HEK293 (cell line): Measurements from ENCODE around the gene CLDN6.

Experiments used
- CTCF ChIA-PET: fragments of 350-600 bp; formaldehyde crosslinking; extraction: SDS; loops from one replicate; lab custom pipeline; 2021; ENCODE audit warnings: antibody characterized with exemption; lab: Yijun Ruan, JAX
- POLR2A ChIA-PET: fragments of 300-600 bp; formaldehyde crosslinking; extraction: SDS; loops from one replicate; lab custom pipeline; 2020; ENCODE audit warnings: antibody characterized with exemption, inconsistent platforms; lab: Yijun Ruan, JAX
- H3K27ac ChIP-seq: fragments of 200-500 bp; sonication (Bioruptor generic); 2 replicates; pipeline ENCODE4 v1.5.1; 2014; ENCODE audit warnings: low read depth, low read length, control low read depth, inconsistent platforms; ENCODE audit errors: extremely low read depth
- H3K36me3 ChIP-seq, 2 experiments: fragments of 200-500 bp in 1 of 2; sonication (Bioruptor generic) in 1 of 2; 1 replicate in 1 of 2; 2 replicates in 1 of 2; pipeline ENCODE4 v1.5.1; 2014 to 2017; ENCODE audit warnings: inconsistent platforms in 2 of 2, low read length in 2 of 2; ENCODE audit not compliant: control insufficient read depth in 2 of 2, insufficient read depth in 1 of 2
- H3K4me1 ChIP-seq: fragments of 200-500 bp; sonication (Bioruptor generic); 2 replicates; pipeline ENCODE4 v1.5.1; 2014; ENCODE audit warnings: mild to moderate bottlenecking, low read length, inconsistent platforms; ENCODE audit not compliant: control insufficient read depth, insufficient read depth
- H3K4me3 ChIP-seq: 2 replicates; pipeline ENCODE4 v1.5.1; 2011; ENCODE audit warnings: low read depth, mild to moderate bottlenecking, control low read depth, low read length, moderate library complexity
- H3K9me3 ChIP-seq: fragments of 200-500 bp; sonication (Bioruptor generic); 2 replicates; pipeline ENCODE4 v1.5.1; 2014; ENCODE audit warnings: low read depth, low read length, inconsistent platforms; ENCODE audit not compliant: control insufficient read depth, insufficient read depth
- ELK4 ChIP-seq: IDR thresholded peaks from 2 replicates; pipeline ENCODE4 v1.6.1; 2011; ENCODE audit warnings: mild to moderate bottlenecking, low read depth, low read length, borderline replicate concordance
- FEZF1 ChIP-seq: fragments of 450-650 bp; formaldehyde crosslinking; IDR thresholded peaks from 2 replicates; pipeline ENCODE4 v1.5.1; 2016; ENCODE audit warnings: missing biosample characterization, missing genetic modification characterization
- HOXC10 ChIP-seq: sonication (generic); formaldehyde crosslinking; IDR thresholded peaks from 2 replicates; pipeline ENCODE4 v1.8.1; 2023; ENCODE audit warnings: mild to moderate bottlenecking, missing genetic modification reagents
- MYNN ChIP-seq: fragments of 450-650 bp; formaldehyde crosslinking; IDR thresholded peaks from 2 replicates; pipeline ENCODE4 v1.5.1; 2016; ENCODE audit warnings: missing biosample characterization, missing genetic modification characterization, borderline replicate concordance
- OSR2 ChIP-seq: fragments of 450-650 bp; formaldehyde crosslinking; IDR thresholded peaks from 2 replicates; pipeline ENCODE4 v1.5.1; 2016; ENCODE audit warnings: missing biosample characterization, missing genetic modification characterization
- ZBTB49 ChIP-seq: fragments of 450-650 bp; formaldehyde crosslinking; IDR thresholded peaks from 2 replicates; pipeline ENCODE4 v1.5.1; 2016; ENCODE audit warnings: missing biosample characterization, missing genetic modification characterization, low read depth
- ZFP3 ChIP-seq: fragments of 450-650 bp; formaldehyde crosslinking; IDR thresholded peaks from 2 replicates; pipeline ENCODE4 v1.5.1; 2016; ENCODE audit warnings: low read depth, missing biosample characterization, missing genetic modification characterization
- ZIC2 ChIP-seq: fragments of 450-650 bp; formaldehyde crosslinking; IDR thresholded peaks from 2 replicates; pipeline ENCODE4 v1.5.1; 2016; ENCODE audit warnings: missing biosample characterization, missing genetic modification characterization
- ZNF155 ChIP-seq: fragments of 450-650 bp; formaldehyde crosslinking; IDR thresholded peaks from 2 replicates; pipeline ENCODE4 v1.5.1; 2016; ENCODE audit warnings: missing biosample characterization, missing genetic modification characterization
- ZNF274 ChIP-seq, 2 experiments: fragments of 200-500 bp in 1 of 2; fragments of 450-650 bp in 1 of 2; sonication (Bioruptor generic) in 1 of 2; formaldehyde crosslinking in 1 of 2; IDR thresholded peaks; 2 replicates each; pipeline versions ENCODE4 v1.5.1 to v1.6.1; 2014 to 2016; ENCODE audit warnings: borderline replicate concordance in 1 of 2, inconsistent platforms in 1 of 2, low read length in 1 of 2, missing biosample characterization in 1 of 2, missing genetic modification characterization in 1 of 2
- ZNF324 ChIP-seq: fragments of 450-650 bp; formaldehyde crosslinking; IDR thresholded peaks from 2 replicates; pipeline ENCODE4 v1.5.1; 2016; ENCODE audit warnings: missing biosample characterization, missing genetic modification characterization
- ZNF513 ChIP-seq: fragments of 450-650 bp; IDR thresholded peaks from 2 replicates; pipeline ENCODE4 v1.5.1; 2018; ENCODE audit warnings: missing biosample characterization, missing genetic modification characterization
- ZNF621 ChIP-seq: fragments of 450-650 bp; formaldehyde crosslinking; IDR thresholded peaks from 2 replicates; pipeline ENCODE4 v1.5.1; 2017; ENCODE audit warnings: missing biosample characterization, missing genetic modification characterization
- ZNF629 ChIP-seq: fragments of 450-650 bp; formaldehyde crosslinking; IDR thresholded peaks from 2 replicates; pipeline ENCODE4 v1.5.1; 2017; ENCODE audit warnings: missing biosample characterization, missing genetic modification characterization
- ZNF654 ChIP-seq: fragments of 450-650 bp; formaldehyde crosslinking; IDR thresholded peaks from 2 replicates; pipeline ENCODE4 v1.5.1; 2016; ENCODE audit warnings: low read depth, missing biosample characterization, missing genetic modification characterization
- ZNF776 ChIP-seq: fragments of 450-650 bp; formaldehyde crosslinking; IDR thresholded peaks from 2 replicates; pipeline ENCODE4 v1.5.0; 2017; ENCODE audit warnings: missing biosample characterization, missing genetic modification characterization, borderline replicate concordance
- ZNF777 ChIP-seq: fragments of 450-650 bp; formaldehyde crosslinking; IDR thresholded peaks from 2 replicates; pipeline ENCODE4 v1.5.1; 2017; ENCODE audit warnings: missing biosample characterization, missing genetic modification characterization, borderline replicate concordance
- ZNF792 ChIP-seq: fragments of 450-650 bp; formaldehyde crosslinking; IDR thresholded peaks from 2 replicates; pipeline ENCODE4 v1.5.1; 2016; ENCODE audit warnings: missing biosample characterization, missing genetic modification characterization
- ZSCAN30 ChIP-seq: fragments of 450-650 bp; IDR thresholded peaks from 2 replicates; pipeline ENCODE4 v1.5.1; 2018; ENCODE audit warnings: missing biosample characterization, mild to moderate bottlenecking, missing genetic modification characterization, moderate library complexity
- TF ChIP-seq, protein P1 (sequence below): fragments of 450-650 bp; formaldehyde crosslinking; IDR thresholded peaks from 2 replicates; pipeline ENCODE4 v1.5.1; 2016; ENCODE audit warnings: missing biosample characterization, missing genetic modification characterization, borderline replicate concordance
- TF ChIP-seq, protein P2 (sequence below): fragments of 450-650 bp; formaldehyde crosslinking; IDR thresholded peaks from 2 replicates; pipeline ENCODE4 v1.5.1; 2016; ENCODE audit warnings: missing biosample characterization, missing genetic modification characterization
- TF ChIP-seq, protein P3 (sequence below): fragments of 450-650 bp; IDR thresholded peaks from 2 replicates; pipeline ENCODE4 v1.5.1; 2018; ENCODE audit warnings: missing biosample characterization, mild to moderate bottlenecking, missing genetic modification characterization

CLDN6 gene

DNA sequence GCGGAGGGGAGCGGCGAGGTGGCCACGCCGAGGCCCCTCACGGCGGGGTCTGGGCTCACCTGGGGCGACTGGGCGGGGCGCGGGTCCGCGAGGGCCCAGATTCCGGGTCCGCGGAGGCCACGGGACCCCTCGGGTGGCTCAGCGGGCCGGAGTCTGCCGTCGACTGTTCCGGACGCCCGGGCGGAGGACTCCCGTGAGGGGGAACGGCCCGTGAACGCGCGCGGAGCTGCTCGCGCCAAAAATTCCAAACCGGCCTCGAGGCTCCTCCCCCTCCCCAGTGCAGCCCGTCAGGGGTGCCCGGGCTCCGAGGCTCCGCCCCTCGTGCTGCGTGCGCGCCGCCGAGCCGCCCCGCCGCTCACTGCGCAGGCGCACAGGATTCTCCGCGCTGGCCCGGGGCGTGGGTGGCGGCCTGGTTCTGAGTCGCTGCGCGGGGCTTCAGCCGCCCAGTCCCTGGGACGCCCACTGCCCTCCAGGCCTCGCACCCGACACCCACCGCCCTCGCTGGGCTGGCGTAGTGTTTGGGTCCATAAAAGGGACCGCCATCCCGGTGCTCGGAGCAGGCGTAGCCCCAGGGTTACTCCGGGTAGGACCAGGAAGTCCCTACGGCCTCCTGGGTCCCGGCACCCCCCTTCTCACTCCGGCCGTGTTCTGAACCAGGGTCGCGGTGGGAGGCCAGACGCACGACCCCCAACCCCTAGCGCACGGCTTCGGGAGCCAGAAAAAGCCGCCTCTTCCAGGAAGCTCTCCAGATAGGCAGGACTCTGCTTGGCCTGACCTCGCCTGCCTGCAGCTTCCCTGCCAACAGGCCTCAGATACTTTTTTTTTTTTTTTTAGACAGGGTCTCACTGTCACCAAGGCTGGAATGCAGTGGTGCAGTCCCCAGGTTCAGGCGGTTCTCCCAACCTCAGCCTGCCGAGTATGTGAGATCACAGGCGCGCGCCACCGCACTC lies 37.5 kb downstream of the CLDN6 start, which contains the start of gene PKMYT1 (continued):
- TF ChIP-seq ZBTB49 (no peak), ZNF513 (tag by site-specific recombination) (no peak), ZNF792 (tag by site-specific recombination) (no peak), ZNF776 (tag by site-specific recombination) (no peak), ZNF621 (no peak), ZNF324 (tag by site-specific recombination) (0 out of 2 replicates have a peak, but pooled peaks have one; percentile 36), ZFP3 (tag by site-specific recombination) (no peak), ZNF155 (tag by site-specific recombination) (no peak)
- TF ChIP-seq, protein P1, sequence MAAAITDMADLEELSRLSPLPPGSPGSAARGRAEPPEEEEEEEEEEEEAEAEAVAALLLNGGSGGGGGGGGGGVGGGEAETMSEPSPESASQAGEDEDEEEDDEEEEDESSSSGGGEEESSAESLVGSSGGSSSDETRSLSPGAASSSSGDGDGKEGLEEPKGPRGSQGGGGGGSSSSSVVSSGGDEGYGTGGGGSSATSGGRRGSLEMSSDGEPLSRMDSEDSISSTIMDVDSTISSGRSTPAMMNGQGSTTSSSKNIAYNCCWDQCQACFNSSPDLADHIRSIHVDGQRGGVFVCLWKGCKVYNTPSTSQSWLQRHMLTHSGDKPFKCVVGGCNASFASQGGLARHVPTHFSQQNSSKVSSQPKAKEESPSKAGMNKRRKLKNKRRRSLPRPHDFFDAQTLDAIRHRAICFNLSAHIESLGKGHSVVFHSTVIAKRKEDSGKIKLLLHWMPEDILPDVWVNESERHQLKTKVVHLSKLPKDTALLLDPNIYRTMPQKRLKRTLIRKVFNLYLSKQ: no peak
- TF ChIP-seq, all 188 proteins: peak for 42

DNA sequence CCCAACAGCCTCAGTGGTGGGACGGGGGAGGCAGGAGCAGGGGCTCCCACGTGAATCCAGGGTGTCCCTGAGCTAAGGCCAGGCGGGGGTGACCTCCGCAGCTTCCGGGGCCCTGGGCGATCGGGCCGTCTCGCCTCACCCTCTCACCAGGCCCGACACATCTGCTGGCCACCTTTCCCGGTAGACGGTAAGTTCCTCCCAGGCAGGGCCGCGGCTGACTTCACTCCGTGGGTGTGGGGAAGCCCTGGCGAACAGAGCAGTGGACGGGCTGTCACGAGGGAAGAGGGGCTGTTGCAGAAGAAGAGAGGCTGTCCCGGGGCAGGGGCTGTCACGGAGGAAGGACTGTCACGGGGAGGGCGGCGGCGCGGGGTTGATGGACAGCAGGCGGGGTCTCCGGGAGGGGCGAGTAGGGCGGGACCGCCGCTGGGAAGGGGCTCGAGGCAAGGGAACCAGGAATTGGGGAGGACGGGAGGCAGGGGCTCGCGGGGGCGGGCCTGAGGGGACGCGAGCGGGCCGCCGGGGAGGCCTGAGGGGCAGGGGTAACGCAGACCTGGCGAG lies 38.2 kb downstream of the CLDN6 start:
- H3K9me3 ChIP-seq: no peaks in the 10 kb centered on the region
- peaks cover 3 to 37% of the 10 kb centered on the region in 2 experiments; a peak in 2 of 3 replicates for H3K36me3 ChIP-seq
- H3K27ac ChIP-seq: peak overlapping the region; percentile 86
- no peaks in the 10 kb centered on the region for H3K4me1 ChIP-seq
- peak overlapping the region; percentile 84 for H3K4me3 ChIP-seq
- ChIA-PET POLR2A (interaction anchor here (0.8 to 2.4 kb wide), 9 partner anchors 8 to 155 kb away, joined by 3 to 25 read pairs (median 5); partner anchors contain the start of genes KREMEN2, PAQR4, TNFRSF12A and ZNF213), CTCF (interaction anchor here (1.5 to 2.8 kb wide), 2 partner anchors 10 to 17 kb away, joined by 5 to 12 read pairs; partner anchors contain the start of gene PAQR4)
- TF ChIP-seq ZNF274 (IDR thresholded peaks at IDR 0.05; ENCODE audit: low read length) (no peak), ZNF274 (tag by site-specific recombination; IDR thresholded peaks at IDR 0.05; ENCODE audit: borderline replicate concordance) (no peak), ZNF654 (tag by site-specific recombination) (no peak), MYNN (tag by site-specific recombination) (no peak), ZNF629 (no peak), ZIC2 (tag by site-specific recombination) (0 out of 2 replicates have a peak, but pooled peaks have one; percentile 4), ZNF155 (tag by site-specific recombination) (no peak), HOXC10 (CRISPR knock-in tag) (no peak), ZNF777 (tag by site-specific recombination) (peak; percentile 36; the same call in 1 of the 2 replicates), ELK4 (no peak), ZSCAN30 (tag by site-specific recombination) (no peak), OSR2 (tag by site-specific recombination) (no peak), FEZF1 (tag by site-specific recombination) (no peak)
- TF ChIP-seq, protein P2, sequence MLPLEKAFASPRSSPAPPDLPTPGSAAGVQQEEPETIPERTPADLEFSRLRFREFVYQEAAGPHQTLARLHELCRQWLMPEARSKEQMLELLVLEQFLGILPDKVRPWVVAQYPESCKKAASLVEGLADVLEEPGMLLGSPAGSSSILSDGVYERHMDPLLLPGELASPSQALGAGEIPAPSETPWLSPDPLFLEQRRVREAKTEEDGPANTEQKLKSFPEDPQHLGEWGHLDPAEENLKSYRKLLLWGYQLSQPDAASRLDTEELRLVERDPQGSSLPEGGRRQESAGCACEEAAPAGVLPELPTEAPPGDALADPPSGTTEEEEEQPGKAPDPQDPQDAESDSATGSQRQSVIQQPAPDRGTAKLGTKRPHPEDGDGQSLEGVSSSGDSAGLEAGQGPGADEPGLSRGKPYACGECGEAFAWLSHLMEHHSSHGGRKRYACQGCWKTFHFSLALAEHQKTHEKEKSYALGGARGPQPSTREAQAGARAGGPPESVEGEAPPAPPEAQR: no peak
- TF ChIP-seq, protein P3, sequence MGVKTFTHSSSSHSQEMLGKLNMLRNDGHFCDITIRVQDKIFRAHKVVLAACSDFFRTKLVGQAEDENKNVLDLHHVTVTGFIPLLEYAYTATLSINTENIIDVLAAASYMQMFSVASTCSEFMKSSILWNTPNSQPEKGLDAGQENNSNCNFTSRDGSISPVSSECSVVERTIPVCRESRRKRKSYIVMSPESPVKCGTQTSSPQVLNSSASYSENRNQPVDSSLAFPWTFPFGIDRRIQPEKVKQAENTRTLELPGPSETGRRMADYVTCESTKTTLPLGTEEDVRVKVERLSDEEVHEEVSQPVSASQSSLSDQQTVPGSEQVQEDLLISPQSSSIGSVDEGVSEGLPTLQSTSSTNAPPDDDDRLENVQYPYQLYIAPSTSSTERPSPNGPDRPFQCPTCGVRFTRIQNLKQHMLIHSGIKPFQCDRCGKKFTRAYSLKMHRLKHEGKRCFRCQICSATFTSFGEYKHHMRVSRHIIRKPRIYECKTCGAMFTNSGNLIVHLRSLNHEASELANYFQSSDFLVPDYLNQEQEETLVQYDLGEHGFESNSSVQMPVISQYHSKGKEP (tag by site-specific recombination): no peak
